HepG2 (cell line): ENCODE measurements around the gene TEAD1. TPM values are rescaled to one million over a fixed set of nuclear protein-coding genes. Genes with fewer than 3 reads are reported as not detected.

Experiments used
- ATAC-seq: fragments of 200-7000 bp; cut with Tn5 transposase; 3 replicates; pipeline ENCODE4 v1.9.1; 2020; ENCODE audit warnings: mild to moderate bottlenecking, moderate library complexity
- BruUV-seq: library from RNA; stranded (reverse); fragments of 400-500 nt; replicated peaks from 2 replicates; lab custom pipeline; 2021; lab: Mats Ljungman, UMichigan
- CTCF ChIA-PET: fragments of 300-600 bp; formaldehyde crosslinking; extraction: SDS; loops from one replicate; lab custom pipeline; 2021; ENCODE audit warnings: low total read pairs, inconsistent platforms, low intra/inter-chr PET ratio; lab: Yijun Ruan, JAX
- POLR2A ChIA-PET: fragments of 350-600 bp; sonication (Branson Sonifier 250); formaldehyde crosslinking; loops from one replicate; lab custom pipeline; 2020; ENCODE audit warnings: antibody characterized with exemption, inconsistent platforms; lab: Yijun Ruan, JAX
- DNase-seq: peaks from one replicate; pipeline ENCODE4 v3.0.0-alpha.2; 2015; ENCODE audit warnings: low spot score
- FAIRE-seq: peaks from 3 replicates; lab custom pipeline; 2011; peaks lifted over from hg19 to GRCh38; lab: Jason Lieb, UNC
- H2AFZ ChIP-seq: one replicate; pipeline ENCODE4 v1.6.1; 2011; ENCODE audit warnings: low read length, inconsistent platforms
- H3K27ac ChIP-seq: fragments of 300-600 bp; 3 replicates; pipeline ENCODE4 v1.8.0; 2011; ENCODE audit warnings: mixed run types, mild to moderate bottlenecking, mixed read lengths, low read length, inconsistent platforms; ENCODE audit not compliant: insufficient read depth; ENCODE audit errors: extremely low read length
- H3K27me3 ChIP-seq, 2 experiments: fragments of 200-600 bp in 1 of 2; 2 replicates in 1 of 2; 3 replicates in 1 of 2; pipeline versions ENCODE4 v1.6.0 to v1.8.0; 2011; ENCODE audit warnings: low read length in 2 of 2, mild to moderate bottlenecking in 2 of 2, moderate library complexity in 2 of 2, inconsistent platforms in 1 of 2; ENCODE audit not compliant: insufficient read depth in 2 of 2, control insufficient read depth in 1 of 2
- H3K36me3 ChIP-seq, 2 experiments: fragments of 200-600 bp in 1 of 2; replicated peaks in 1 of 2; 2 replicates in 1 of 2; 3 replicates in 1 of 2; pipeline versions ENCODE4 v1.5.1 to v1.8.0; 2011; ENCODE audit warnings: low read length in 2 of 2, inconsistent platforms in 1 of 2; ENCODE audit not compliant: insufficient read depth in 2 of 2, control insufficient read depth in 1 of 2
- H3K4me1 ChIP-seq: 2 replicates; pipeline ENCODE4 v1.5.1; 2012; ENCODE audit warnings: low read length, inconsistent platforms; ENCODE audit not compliant: insufficient read depth
- H3K4me2 ChIP-seq: 2 replicates; pipeline ENCODE4 v1.6.0; 2011; ENCODE audit warnings: low read depth, low read length, inconsistent platforms
- H3K4me3 ChIP-seq, 3 experiments: fragments of 200-600 bp in 1 of 3; sonication (generic), shearing (Covaris generic) in 1 of 3; replicated peaks in 1 of 3; 2 replicates each; pipeline ENCODE4 v1.5.1; 2011 to 2016; ENCODE audit warnings: low read length in 3 of 3, inconsistent platforms in 2 of 3, low read depth in 2 of 3, mild to moderate bottlenecking in 2 of 3, control low read depth in 1 of 3, mixed read lengths in 1 of 3; ENCODE audit not compliant: insufficient read depth in 1 of 3
- H3K79me2 ChIP-seq: one replicate; pipeline ENCODE4 v1.6.1; 2011; ENCODE audit warnings: low read length, inconsistent platforms; ENCODE audit not compliant: insufficient read depth
- H3K9ac ChIP-seq: 2 replicates; pipeline ENCODE4 v1.6.0; 2011; ENCODE audit warnings: mild to moderate bottlenecking, low read depth, low read length, inconsistent platforms; ENCODE audit not compliant: insufficient read depth
- H3K9me3 ChIP-seq: 2 replicates; pipeline ENCODE4 v1.5.1; 2012; ENCODE audit warnings: mild to moderate bottlenecking, low read length
- H4K20me1 ChIP-seq: 2 replicates; pipeline ENCODE4 v1.6.0; 2011; ENCODE audit warnings: inconsistent platforms, mild to moderate bottlenecking, low read length, moderate library complexity; ENCODE audit not compliant: insufficient read depth
- HMGA1 ChIP-seq: sonication (generic); formaldehyde crosslinking; conservative IDR thresholded peaks from 2 replicates; pipeline ENCODE4 v1.4.0; 2020; ENCODE audit warnings: missing genetic modification reagents
- RFX3 ChIP-seq: IDR thresholded peaks from 2 replicates; pipeline ENCODE4 v1.6.1; 2016; ENCODE audit warnings: missing biosample characterization, missing genetic modification reagents
- THYN1 ChIP-seq: sonication (generic); formaldehyde crosslinking; IDR thresholded peaks from 2 replicates; pipeline ENCODE4 v1.8.1; 2023; ENCODE audit warnings: low read depth, mild to moderate bottlenecking, moderate library complexity, missing genetic modification reagents, borderline replicate concordance
- ZBTB7B ChIP-seq: sonication (generic); formaldehyde crosslinking; IDR thresholded peaks from 2 replicates; pipeline ENCODE4 v1.4.0; 2020; ENCODE audit warnings: missing genetic modification reagents
- ZC3H4 ChIP-seq: sonication (generic); formaldehyde crosslinking; IDR thresholded peaks from 2 replicates; pipeline ENCODE4 v1.4.0; 2020; ENCODE audit warnings: missing genetic modification reagents, borderline replicate concordance
- ZFP41 ChIP-seq: sonication (generic); formaldehyde crosslinking; IDR thresholded peaks from 2 replicates; pipeline ENCODE4 v1.4.0; 2020; ENCODE audit warnings: mild to moderate bottlenecking, missing genetic modification reagents, borderline replicate concordance
- ZNF552 ChIP-seq: sonication (generic); formaldehyde crosslinking; IDR thresholded peaks from 2 replicates; pipeline ENCODE4 v1.9.0; 2022; ENCODE audit warnings: missing genetic modification reagents, mild to moderate bottlenecking, borderline replicate concordance
- ZSCAN29 ChIP-seq: sonication (generic); formaldehyde crosslinking; conservative IDR thresholded peaks from 2 replicates; pipeline ENCODE4 v1.4.0; 2020; ENCODE audit warnings: mild to moderate bottlenecking, missing genetic modification reagents
- ZSCAN9 ChIP-seq: IDR thresholded peaks from 2 replicates; pipeline ENCODE4 v1.6.1; 2016; ENCODE audit warnings: borderline replicate concordance
- whole genome bisulfite sequencing: methylation state at CpG from one replicate; pipeline ENCODE4 v1.1.6; 2017; ENCODE audit warnings: low lambda C conversion rate; 5-methylcytosine and 5-hydroxymethylcytosine counted together
- in situ Hi-C: cut with HindIII; loops from 2 replicates; pipeline ENCODE4 v1.10.0; 2017; ENCODE audit warnings: low pct_unique_long_range_greater_than_20kb; ENCODE audit not compliant: extremely low pct_ligation_motif_present
- intact Hi-C: fragments of 100-400 bp; cut with micrococcal nuclease; formaldehyde crosslinking; loops from one replicate; pipeline ENCODE4 v1.10.0; 2022; ENCODE audit not compliant: unreplicated experiment
- polyA plus RNA-seq, 8 experiments: library from polyadenylated mRNA; depleted of rRNA in 3 of 8; stranded (reverse) in 7 of 8; unstranded in 1 of 8; fragments of >200 nt; fragmentation: Illumina TruSeq in 4 of 8; extraction: Trizol in 4 of 8; gene quantifications; 2 replicates each; pipeline versions ENCODE4 v1.2.1 to v1.2.3, GENCODE V29; 2011 to 2016; ENCODE audit warnings: low read depth in 4 of 8, missing spikeins in 1 of 8, mixed read lengths in 1 of 8; ENCODE audit not compliant: insufficient read depth in 1 of 8
- total RNA-seq, 5 experiments: library from RNA; depleted of rRNA; stranded (reverse); fragments of >200 nt; fragmentation: Illumina TruSeq; extraction: Trizol; gene quantifications; 2 replicates each; pipeline ENCODE4 v1.2.3, GENCODE V29; 2016; ENCODE audit warnings: low read depth in 1 of 5
- TF ChIP-seq, protein P1 (sequence below): sonication (generic); formaldehyde crosslinking; IDR thresholded peaks from 2 replicates; pipeline ENCODE4 v1.4.0; 2020; ENCODE audit warnings: missing genetic modification reagents, borderline replicate concordance
- TF ChIP-seq, protein P2 (sequence below): sonication (generic); formaldehyde crosslinking; IDR thresholded peaks from 2 replicates; pipeline ENCODE4 v1.4.0; 2020; ENCODE audit warnings: missing genetic modification reagents, low read depth, mild to moderate bottlenecking, borderline replicate concordance

TEAD1 gene
- total and polyA plus RNA-seq, 2 of the 13 experiments (the other 11 are each of a cell fraction or from before 2014, with no cell fraction given): 20.1 to 30.5 TPM

DNA sequence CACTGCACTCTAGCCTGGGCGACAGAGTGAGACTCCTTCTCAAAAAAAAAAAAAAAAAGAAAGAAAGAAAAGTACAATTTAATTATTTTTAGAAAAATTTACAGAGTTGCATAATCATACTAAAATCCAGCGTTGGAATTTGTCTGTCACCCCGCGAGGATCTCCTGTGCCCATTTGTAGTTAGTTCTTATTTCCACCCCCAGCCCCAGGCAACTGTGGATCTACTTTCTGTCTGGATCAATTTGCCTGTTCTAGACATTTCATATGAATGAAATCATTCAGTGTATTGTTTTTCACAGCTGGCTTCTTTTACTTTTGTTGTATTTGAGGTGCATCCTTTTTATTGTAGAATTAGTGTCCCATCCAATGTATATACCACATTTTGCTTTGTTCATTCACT lies 232.3 kb downstream of the TEAD1 start:
- CTCF ChIA-PET: no interaction called here
- H3K36me3 ChIP-seq: peaks cover 5 to 19% of the 10 kb centered on the region in 2 experiments
- TF ChIP-seq, protein P1, sequence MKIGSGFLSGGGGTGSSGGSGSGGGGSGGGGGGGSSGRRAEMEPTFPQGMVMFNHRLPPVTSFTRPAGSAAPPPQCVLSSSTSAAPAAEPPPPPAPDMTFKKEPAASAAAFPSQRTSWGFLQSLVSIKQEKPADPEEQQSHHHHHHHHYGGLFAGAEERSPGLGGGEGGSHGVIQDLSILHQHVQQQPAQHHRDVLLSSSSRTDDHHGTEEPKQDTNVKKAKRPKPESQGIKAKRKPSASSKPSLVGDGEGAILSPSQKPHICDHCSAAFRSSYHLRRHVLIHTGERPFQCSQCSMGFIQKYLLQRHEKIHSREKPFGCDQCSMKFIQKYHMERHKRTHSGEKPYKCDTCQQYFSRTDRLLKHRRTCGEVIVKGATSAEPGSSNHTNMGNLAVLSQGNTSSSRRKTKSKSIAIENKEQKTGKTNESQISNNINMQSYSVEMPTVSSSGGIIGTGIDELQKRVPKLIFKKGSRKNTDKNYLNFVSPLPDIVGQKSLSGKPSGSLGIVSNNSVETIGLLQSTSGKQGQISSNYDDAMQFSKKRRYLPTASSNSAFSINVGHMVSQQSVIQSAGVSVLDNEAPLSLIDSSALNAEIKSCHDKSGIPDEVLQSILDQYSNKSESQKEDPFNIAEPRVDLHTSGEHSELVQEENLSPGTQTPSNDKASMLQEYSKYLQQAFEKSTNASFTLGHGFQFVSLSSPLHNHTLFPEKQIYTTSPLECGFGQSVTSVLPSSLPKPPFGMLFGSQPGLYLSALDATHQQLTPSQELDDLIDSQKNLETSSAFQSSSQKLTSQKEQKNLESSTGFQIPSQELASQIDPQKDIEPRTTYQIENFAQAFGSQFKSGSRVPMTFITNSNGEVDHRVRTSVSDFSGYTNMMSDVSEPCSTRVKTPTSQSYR (CRISPR knock-in tag): no peak
- no peak for TF ChIP-seq ZBTB7B (CRISPR knock-in tag)
- TF ChIP-seq ZFP41 (CRISPR knock-in tag): no peak
- TF ChIP-seq THYN1 (CRISPR knock-in tag): no peak
- no peak for TF ChIP-seq RFX3 (CRISPR knock-in tag)
- TF ChIP-seq HMGA1 (CRISPR knock-in tag): no peak
- TF ChIP-seq ZSCAN29 (CRISPR knock-in tag): no peak
- TF ChIP-seq, protein P2, sequence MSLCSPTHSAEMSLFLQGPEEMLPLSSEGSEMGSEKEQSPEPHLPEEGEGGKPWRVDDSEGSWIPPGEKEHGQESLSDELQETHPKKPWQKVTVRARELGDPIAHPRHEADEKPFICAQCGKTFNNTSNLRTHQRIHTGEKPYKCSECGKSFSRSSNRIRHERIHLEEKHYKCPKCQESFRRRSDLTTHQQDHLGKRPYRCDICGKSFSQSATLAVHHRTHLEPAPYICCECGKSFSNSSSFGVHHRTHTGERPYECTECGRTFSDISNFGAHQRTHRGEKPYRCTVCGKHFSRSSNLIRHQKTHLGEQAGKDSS (CRISPR knock-in tag): no peak
- TF ChIP-seq ZC3H4 (CRISPR knock-in tag): no peak
- TF ChIP-seq ZSCAN9 (CRISPR knock-in tag): no peak
- no peak for TF ChIP-seq ZNF552
- TF ChIP-seq, all 625 proteins: peak for 0
- Histone ChIP-seq H3K9me3 (no peaks in the 10 kb centered on the region), H4K20me1 (no peaks in the 10 kb centered on the region), H3K27me3 (no peaks in the 10 kb centered on the region), H3K9ac (no peak overlapping the region), H3K4me2 (no peak overlapping the region), H3K4me3 (no peak overlapping the region), H3K27ac (no peak overlapping the region), H3K4me1 (peaks cover 17% of the 10 kb centered on the region), H3K79me2 (no peaks in the 10 kb centered on the region), H2AFZ (no peak overlapping the region)
- no peak for DNase-seq
- in situ Hi-C loops: no loop called here
- intact Hi-C loops: no loop called here
- no TSS peak for BruUV-seq
- WGBS: over 99% methylated on average over 4 of the region's 4 CpGs
- FAIRE-seq: no peak
- POLR2A ChIA-PET: no interaction called here
- ATAC-seq: no peak
